ENCODE data around the gene P2RX6. TPM values are rescaled to one million over a fixed set of nuclear protein-coding genes. Genes with fewer than 3 reads are reported as not detected.

P2RX6 gene
- total RNA-seq, 1 experiment from 2014 or later = 6.9 TPM

DNA sequence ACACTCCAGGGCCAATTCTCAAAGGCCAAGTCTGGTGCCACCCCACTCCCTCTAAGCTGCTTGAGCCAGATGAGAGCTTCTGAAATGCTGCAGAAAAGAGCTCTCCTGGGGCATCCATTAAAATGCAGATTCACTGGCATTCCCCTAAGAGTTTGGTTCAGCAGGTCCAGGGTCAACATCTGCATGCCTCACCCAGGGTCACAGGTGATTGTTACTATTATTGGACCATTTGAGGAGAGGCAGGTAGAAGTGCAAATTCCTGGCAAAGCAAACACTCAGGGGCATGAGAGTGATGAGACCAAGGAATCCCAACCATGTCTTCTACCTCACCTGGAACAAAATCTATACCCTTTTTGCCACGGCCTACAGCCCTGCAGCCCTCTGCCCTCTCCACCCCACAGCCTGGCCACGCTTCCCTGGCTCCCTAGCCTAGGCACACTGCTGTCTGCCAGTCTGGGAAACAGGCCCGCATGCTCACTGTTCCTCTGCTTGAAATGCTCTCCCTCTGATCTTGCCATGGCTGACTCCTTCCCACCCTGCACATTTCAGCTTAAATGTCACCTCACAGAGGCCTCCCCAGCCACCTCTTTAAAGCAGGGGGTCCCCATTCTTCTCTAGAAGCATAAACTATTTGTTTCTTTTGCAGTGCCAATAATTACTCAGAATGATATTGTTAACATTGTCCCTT, 4.4 kb upstream of the P2RX6 start:
- DNase-seq (ENCODE audit: extremely low read depth, low read depth) = no peak

DNA sequence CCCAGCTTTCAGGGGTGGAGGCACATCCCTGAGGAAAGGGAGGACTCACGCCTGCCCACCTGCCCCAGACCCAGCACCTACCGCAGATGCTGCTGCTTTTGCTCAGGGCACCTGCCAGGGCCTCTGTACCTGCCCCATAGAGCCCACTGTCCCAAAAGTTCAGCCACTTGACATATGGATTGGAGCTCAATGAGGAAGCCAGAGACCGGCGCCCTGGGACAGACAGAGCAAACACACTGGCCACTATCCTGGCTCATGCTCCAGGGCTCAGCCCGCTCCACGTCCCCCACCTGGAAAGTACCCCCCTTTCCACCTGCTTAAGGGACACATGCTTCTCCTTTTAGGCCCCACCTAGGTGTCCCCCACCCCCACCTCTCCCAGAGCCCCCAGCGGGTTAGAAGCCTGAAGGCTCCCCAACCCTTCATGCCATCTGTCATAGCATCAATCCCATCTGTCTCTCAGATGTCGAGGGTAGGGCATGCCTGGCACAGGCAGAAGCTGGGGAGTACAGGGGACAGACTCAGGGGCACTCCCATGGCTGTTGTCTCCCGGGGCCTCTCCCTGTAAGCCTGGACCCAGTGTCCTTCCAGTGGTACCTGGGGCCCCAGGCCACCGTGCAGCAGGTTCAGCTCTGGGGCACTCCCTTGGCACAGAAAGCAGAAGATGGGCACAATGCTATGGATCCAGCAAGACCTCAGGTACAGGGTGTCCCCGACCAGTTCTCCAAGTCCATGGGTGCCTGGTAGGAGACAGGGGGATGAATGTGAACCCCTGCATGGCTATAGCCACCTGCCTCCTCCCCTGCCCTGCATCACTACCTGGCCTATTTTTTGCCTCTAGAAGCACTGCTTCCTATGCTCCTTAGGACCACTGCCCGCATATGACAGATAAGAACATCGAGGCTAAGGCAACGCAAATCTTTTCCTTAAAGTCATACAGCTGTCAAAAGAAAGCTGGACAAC, 2.2 kb upstream of the P2RX6 start:
- no peak for DNase-seq (ENCODE audit: extremely low read depth, low read depth)

DNA sequence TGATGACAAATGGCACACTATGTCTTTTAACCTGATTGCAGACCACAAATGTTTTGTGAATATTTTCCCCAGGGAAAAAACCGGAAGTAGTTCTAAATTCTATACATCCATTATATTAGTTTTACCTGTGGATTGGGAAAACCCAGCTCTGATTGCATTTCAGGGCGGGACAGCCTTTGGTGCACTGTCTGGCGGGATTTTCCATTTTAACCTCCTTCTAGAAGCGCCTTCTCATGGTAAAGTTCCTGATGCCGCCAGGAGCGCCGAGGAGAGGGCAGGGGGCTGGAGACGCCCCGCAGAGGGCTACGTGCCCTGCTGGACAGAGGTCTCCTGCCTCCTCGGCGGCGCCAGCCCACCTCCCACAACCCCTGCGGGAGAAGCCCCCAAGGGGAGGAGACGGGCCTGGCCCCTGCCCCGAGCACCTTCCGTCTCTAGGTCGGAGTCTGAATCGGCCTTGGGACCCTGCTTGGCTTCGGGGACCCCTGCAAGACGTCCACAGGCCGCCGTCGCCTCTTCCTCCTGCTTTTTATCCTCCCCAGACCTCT, 1.2 kb upstream of the P2RX6 start:
- DNase-seq (ENCODE audit: extremely low read depth, low read depth) = no peak

DNA sequence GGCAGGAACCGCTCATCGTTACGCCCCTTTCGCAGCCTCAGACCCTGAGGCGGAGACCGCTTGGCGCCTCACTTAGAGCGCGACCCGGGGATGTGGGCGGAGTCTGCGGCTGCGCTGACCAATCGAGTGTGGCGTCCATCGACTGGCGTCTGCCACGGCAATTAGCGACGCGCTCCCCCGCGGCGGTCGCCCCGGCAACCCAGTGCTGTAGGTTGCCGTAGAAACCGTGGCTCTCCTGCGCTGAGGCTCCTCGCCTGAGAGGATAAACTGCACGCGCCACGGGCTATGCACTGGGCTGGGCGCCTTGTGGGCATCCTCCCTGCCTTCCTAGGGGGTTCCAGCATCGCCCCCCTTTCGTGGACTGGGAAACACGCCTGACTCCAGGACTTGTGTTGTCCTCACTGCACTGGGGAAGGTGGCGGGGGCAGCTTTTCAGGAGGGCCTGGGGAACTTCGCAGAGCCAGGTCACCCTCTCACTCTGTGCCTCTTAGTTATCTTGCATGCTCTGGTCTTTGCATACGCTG, 701 bp upstream of the P2RX6 start:
- peak; percentile 76 for DNase-seq (ENCODE audit: extremely low read depth, low read depth)

DNA sequence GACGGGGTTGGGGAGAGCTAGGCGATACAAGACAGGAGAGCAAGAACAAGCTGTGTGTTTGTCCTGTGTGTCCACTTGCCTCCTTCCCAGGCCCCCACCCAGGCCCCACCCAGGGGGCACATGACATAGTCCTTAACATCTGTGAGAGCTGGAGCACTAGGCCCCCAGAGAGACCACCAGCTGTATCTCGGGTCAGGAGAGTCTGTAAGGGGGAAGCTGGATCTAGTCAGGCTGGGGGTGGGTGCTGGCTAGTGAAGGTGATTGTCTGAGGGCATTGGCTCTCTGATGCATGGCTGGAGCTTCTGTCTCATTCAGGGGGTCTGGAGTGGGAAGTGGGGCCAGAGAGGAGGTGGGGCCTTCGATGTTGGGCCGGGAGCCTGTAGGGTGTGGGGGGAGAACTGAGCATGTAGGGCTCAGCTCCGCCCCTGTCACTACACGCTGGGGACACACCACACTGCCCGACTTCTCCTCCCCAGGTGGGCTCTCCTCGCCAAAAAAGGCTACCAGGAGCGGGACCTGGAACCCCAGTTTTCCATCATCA, 571 bp downstream of the P2RX6 start:
- no peak for DNase-seq (ENCODE audit: extremely low read depth, low read depth)

DNA sequence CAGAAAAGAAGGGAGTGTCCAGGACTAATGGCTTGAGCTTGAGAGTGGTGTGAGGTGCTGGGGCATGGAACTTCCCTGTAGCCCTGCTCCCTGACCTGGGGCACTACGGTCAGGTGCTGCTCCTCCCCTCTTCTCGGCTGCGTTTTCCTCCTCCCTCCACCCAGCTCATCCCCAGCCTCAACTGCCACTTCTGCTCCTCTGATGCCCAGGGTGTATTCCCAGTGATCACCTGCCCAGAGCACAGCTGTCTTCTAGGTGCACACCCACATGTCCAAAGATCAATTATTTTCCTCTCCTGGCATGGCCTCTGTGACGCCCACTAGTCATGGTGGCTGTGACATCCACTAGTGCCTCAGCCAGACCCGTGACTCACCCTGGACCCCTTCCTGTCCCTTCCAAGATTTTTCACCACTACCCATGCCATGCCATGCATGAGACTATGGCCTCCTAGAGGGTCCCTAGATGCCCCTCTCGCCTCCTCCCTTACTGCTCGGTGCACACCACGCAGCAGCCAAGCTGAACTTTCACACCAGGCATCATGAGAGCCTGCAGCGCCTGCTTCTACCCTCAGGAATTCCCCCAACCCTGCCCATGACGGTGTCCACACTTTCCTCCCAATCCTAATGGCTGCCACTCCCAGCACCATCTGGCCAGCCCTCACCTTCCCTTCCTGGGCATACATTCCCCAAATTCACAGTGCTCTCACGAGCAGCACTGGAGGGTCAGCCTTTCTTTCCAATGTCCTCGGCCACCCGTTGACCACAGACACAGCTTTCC, 1.9 kb downstream of the P2RX6 start:
- no peak for DNase-seq (ENCODE audit: extremely low read depth, low read depth)

DNA sequence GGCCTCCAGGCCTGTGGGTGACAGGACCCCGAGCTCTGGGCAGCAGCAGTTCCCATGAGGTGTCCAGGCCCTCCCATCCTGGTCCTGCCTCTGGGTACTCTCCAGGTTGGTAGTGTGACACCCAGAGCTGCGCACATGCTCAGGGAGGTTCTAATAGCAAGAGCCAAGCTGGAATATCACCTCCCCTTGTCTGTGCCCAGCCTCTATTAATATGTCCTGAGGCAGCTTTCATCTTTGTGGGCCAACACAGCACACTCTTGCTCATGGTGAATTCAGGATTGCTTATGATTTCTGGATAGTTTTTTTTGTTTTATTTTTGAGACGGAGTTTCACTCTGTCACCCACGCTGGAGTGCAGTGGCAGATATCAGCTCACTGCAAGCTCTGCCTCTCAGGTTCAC, 3.3 kb downstream of the P2RX6 start:
- DNase-seq (ENCODE audit: extremely low read depth, low read depth) = no peak

DNA sequence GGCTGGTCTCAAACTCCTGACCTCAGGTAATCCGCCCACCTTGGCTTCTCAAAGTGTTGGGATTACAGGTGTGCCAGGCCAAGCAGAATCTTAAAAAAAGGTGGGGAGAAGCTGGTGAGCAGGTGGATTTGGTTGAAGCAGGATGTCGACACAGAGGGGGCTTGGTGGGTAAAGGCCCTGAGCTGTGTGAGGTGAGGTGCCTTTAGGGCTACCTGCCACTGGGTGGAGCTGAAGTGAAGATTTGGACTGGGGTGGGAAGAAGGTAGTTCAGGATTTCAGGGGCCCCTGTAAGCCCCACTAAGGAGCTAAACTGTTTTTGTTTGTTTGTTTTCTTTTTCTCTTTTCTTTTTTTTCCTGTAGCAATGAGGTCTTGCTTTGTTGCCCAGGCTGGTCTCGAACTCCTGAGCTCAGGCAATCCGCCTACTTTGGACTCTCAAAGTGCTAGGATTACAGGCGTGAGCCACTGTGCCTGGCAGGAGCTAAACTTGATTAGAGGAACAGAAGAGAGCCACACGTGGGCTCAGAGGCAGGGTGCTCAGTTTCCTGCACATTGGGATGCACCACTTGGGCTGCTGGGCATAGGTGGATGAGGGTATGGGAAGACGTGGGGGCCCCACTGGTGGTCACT, 6.0 kb downstream of the P2RX6 start:
- no peak for DNase-seq (ENCODE audit: extremely low read depth, low read depth)

DNA sequence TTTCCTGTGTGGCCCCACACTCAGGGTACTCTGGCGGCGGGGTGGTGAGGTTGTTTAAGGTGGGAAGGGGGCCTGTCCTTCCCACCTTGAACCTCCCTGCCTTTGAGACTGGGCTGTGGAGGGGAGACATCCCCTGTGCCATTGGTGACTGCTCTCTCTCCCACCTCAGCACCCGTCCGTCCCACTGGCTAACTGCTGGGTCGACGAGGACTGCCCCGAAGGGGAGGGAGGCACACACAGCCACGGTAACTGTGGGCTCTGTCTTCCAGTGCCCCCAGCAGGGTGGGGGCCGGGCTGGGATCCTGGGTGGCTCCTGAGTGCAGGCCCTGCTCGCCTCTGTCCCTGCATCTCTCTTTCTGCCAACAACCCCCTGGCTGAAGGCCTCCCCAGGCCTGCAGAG, 7.5 kb downstream of the P2RX6 start:
- no peak for DNase-seq (ENCODE audit: extremely low read depth, low read depth)

DNA sequence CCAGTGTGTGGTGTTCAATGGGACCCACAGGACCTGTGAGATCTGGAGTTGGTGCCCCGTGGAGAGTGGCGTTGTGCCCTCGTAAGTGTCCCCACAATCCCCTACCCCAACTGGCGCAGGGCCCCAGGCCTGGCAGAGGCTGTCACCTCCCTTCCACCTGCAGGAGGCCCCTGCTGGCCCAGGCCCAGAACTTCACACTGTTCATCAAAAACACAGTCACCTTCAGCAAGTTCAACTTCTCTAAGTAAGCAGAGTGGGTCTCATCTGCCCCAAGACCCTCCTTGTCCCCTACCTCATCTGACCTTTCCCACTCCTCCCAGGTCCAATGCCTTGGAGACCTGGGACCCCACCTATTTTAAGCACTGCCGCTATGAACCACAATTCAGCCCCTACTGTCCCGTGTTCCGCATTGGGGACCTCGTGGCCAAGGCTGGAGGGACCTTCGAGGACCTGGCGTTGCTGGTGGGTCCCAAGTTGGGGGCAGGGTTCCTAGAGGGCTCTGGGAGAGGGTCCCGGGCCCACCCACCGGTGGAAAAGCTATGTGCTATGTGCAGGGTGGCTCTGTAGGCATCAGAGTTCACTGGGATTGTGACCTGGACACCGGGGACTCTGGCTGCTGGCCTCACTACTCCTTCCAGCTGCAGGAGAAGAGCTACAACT, 8.1 kb downstream of the P2RX6 start:
- DNase-seq (ENCODE audit: extremely low read depth, low read depth) = no peak

DNA sequence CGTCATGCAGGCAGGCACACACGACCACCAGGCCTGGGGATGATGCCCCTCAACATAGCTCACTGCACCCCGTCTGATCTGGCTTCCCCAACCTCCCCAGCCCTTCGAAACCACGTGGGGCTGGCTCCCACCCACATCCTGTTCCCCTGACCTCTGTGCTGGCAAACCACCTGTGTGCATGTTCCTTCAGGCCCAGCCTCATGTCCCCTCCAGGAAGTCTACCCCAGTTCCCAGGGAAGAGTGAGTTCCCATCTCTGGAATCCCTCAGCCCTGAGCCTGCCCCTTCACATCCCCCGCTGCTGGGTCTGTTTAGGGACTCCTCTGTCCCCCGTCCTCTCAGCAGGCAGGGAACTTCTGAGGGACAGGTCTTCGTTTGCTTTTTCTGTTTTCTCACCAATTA, 10.3 kb downstream of the P2RX6 start:
- no peak for DNase-seq (ENCODE audit: extremely low read depth, low read depth)

DNA sequence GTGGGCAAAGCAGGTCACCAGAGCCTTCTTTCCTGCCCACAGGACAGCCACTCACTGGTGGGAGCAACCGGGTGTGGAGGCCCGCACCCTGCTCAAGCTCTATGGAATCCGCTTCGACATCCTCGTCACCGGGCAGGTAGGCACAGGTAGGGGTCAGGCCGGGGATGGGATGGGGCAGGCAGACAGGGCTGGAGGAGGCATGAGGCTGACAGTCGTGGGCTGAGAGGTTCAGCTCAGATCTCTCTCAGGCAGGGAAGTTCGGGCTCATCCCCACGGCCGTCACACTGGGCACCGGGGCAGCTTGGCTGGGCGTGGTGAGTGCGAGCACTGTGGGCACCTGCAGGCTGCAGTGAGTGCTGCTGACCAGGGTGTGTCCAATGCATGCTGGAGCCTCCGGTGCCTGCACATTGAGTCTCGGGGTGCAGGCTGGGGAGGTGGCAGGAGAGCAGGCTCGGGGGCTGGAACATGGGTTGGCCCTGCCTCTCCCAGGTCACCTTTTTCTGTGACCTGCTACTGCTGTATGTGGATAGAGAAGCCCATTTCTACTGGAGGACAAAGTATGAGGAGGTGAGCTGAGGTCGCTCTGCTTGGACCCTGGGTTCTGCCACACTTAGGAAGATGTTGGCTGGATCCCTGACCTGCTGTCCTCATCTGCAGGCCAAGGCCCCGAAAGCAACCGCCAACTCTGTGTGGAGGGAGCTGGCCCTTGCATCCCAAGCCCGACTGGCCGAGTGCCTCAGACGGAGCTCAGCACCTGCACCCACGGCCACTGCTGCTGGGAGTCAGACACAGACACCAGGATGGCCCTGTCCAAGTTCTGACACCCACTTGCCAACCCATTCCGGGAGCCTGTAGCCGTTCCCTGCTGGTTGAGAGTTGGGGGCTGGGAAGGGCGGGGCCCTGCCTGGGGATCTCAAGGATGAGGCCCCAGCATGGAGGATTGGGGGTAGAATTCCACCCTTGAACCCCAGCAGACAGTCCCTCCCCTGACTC, 11.1 kb downstream of the P2RX6 start:
- DNase-seq (ENCODE audit: extremely low read depth, low read depth) = no peak

DNA sequence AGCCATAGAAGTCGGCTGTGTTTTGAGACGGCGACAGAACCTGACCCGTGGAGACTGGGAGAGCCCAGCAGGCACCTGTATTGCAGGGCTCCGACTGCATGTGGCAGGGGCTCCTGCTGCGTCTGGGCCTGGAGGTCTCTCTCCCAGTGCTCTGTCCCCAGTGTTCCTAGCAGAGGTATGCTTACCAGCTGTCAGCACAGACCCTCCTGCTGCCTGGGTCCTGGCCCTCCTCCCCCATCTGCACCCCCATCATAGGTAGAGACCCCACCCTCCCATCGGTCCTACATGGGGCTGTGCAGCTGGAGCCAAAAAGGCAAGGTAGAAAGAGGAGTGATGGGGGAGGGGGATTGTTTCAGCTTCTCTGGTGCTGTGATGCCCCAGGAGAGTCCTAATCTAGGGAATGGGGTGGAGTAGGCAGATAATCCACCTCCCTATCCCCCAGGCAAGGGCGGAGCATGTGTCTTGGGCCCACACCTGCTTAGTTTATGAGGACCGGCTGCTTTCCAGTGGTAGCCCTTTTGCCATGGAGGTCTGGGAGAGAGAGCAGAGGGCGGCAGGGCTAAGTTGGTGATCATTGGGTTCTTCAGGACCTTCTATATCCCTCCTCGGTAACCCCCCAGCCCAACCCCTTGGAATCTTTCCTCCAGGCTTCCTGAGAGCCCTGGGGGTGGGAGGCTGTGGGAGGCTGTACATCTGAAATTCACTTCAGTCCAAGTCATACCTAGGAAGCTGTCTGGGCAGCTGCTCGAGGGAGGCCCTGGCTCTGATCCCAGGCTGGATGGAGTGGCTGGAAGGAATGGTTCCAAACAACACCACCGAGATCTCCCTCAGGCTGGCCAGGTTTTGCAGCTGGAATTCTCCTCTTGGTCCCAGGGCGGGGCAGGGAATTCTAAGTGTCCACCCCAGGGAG, 12.1 kb downstream of the P2RX6 start:
- no peak for DNase-seq (ENCODE audit: extremely low read depth, low read depth)

DNA sequence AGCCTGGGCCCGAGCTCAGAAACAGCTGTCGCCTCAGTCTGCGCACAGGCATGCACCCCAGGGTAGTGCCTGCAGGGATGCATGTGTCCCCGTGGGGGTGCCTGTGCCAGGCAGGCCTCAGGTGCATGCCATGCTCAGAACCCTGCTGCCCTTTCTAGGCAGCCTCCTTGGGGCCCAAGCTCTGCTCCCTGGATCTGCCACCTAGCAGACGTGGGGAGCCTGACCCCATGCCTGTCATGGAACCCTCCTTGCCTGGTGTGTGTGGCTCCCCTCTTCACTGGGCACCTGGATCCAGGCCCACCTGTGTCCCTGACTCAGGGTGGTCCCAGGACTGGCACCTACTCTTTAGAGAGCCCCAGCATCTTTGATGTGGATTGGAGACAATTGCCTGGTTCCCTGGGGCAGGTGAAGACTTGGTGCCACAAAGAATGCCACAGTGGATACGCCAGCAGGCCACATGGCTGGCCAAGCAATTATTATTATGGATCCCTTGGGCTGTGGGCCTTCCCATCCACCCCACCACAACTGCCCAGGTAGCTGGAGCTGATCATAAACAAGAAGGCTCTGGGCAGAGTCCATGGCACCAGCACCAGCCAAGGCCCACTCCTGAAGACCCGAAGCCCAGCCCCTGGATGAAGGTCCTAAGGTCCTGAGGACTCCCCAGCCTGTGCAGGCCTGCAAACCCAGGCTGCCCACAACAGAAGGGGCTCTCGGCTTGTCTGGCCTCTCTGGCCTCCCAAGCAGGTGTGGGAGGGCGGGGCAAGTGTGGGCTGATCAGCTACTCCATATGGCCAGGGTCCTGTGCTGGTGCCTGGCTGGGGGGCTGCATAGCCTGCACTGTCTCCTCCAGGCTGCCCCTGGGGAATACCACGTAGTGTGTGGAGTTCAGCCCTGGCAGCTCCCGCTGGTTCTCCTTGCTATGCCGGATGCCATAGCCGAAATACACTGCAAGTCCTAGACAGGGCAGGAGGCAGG, 13.6 kb downstream of the P2RX6 start:
- DNase-seq (ENCODE audit: extremely low read depth, low read depth) = no peak

DNA sequence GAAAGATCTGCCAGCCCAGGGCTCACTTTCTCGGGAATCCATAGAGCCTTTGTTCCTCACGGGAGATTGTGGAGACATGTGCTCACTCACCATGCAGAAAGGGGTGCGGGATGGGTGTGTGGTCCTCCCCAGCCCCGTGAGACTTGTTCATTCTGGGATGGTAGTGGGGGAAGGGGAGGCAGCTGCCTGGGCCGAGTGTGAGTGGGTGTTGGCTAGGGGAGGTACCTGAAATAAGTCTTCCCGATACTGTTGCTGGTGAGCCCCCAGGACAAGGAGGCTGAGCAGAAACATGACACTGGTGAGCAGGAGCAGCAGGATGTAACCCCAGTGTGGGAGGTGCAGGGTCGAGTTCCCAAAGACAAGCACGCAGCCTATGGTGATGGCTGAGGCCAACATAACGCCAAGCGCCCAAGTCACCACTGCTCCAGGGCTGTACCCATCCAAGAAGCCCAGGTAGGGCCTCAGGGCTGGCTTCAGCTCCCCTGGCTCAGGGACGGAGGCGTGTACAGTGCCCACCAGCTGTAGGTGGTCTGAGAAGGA, 14.6 kb downstream of the P2RX6 start:
- DNase-seq (ENCODE audit: extremely low read depth, low read depth) = no peak

DNA sequence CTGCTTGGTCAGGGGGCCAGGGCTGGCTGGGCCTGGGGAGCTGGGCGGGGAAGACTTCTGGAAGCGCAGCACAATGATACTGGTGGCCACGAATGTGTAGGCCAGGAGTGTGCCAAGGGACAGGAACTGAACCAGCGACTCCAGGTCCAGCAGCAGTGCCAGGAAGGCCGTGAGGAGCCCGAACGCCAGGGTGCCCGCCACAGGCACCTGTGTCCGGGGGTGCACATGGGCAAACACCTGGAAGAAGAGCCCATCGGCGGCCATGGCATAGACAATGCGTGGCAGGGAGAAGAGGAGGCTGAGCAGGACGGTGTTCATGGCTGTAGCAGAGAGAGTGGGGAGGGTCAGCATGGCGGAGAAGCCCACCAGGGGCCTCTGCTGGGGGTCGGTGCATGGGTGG, 15.1 kb downstream of the P2RX6 start:
- DNase-seq (ENCODE audit: extremely low read depth, low read depth) = no peak

Data from NCI-H460 (cell line).